ENCODE measurements around the gene LRRC58.
A peak's percentile ranks its signal among the peaks of the same experiment; 100 is the strongest.

Gene LRRC58

DNA sequence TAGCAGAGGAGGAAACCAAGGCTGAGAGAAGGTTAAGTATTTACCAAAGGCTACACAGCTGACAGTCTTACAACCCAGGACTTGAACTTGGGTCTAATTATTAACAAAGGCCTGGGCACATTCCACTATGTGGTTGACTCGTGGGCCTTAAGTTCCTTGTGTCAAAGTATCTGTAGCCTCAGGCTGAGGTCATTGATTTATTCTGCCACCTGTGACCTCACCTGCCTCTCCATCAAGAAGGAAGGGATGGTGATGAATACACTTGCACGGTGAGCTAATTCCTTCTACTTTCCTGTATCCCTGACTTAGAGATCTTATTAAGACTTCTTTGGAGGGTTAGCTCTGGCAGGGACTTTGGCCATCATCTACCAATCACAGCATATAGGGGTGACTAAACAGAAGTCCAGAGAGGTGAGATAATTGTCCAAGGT is 19.9 kb upstream of the LRRC58 start:
- Histone ChIP-seq H3K4me3 (ENCODE audit: low read depth, low read length) (no peak overlapping the region), H3K27me3 (ENCODE audit: control insufficient read depth, insufficient read depth, low read length) (no peaks in the 10 kb centered on the region), H3K79me2 (no peaks in the 10 kb centered on the region), H3K4me2 (ENCODE audit: low read length) (no peak overlapping the region), H3K9me3 (ENCODE audit: control insufficient read depth, low read length) (no peaks in the 10 kb centered on the region), H3K9ac (no peak overlapping the region), H2AFZ (no peak overlapping the region), H3K4me1 (no peaks in the 10 kb centered on the region), H3K27ac (no peak overlapping the region), H3K36me3 (ENCODE audit: control insufficient read depth, insufficient read depth, low read length) (no peaks in the 10 kb centered on the region)
- TF ChIP-seq CTCF (IDR thresholded peaks at IDR 0.05), result no peak

GRCh38 chr3:120368172-120368571 is 19.0 kb upstream of the LRRC58 start:
- no peak overlapping the region for H2AFZ ChIP-seq
- no peak for TF ChIP-seq CTCF (IDR thresholded peaks at IDR 0.05)
- H3K36me3 ChIP-seq (ENCODE audit: control insufficient read depth, insufficient read depth, low read length), result no peaks in the 10 kb centered on the region
- H3K27ac ChIP-seq, result no peak overlapping the region
- H3K9ac ChIP-seq, result no peak overlapping the region
- H3K4me2 ChIP-seq (ENCODE audit: low read length), result no peak overlapping the region
- no peaks in the 10 kb centered on the region for H3K27me3 ChIP-seq (ENCODE audit: control insufficient read depth, insufficient read depth, low read length)
- H3K9me3 ChIP-seq (ENCODE audit: control insufficient read depth, low read length), result no peaks in the 10 kb centered on the region
- H3K4me3 ChIP-seq (ENCODE audit: low read depth, low read length), result no peak overlapping the region
- H3K4me1 ChIP-seq, result no peaks in the 10 kb centered on the region
- no peaks in the 10 kb centered on the region for H3K79me2 ChIP-seq

GRCh38 chr3:120364821-120365220 is 15.7 kb upstream of the LRRC58 start:
- H3K27me3 ChIP-seq (ENCODE audit: control insufficient read depth, insufficient read depth, low read length), result no peaks in the 10 kb centered on the region
- no peak overlapping the region for H3K4me3 ChIP-seq (ENCODE audit: low read depth, low read length)
- H3K9ac ChIP-seq, result no peak overlapping the region
- TF ChIP-seq CTCF (IDR thresholded peaks at IDR 0.05), result no peak
- peak overlapping the region; percentile 31 for H2AFZ ChIP-seq
- no peaks in the 10 kb centered on the region for H3K79me2 ChIP-seq
- H3K27ac ChIP-seq, result no peak overlapping the region
- no peak overlapping the region for H3K4me2 ChIP-seq (ENCODE audit: low read length)
- H3K9me3 ChIP-seq (ENCODE audit: control insufficient read depth, low read length), result no peaks in the 10 kb centered on the region
- no peaks in the 10 kb centered on the region for H3K36me3 ChIP-seq (ENCODE audit: control insufficient read depth, insufficient read depth, low read length)
- no peaks in the 10 kb centered on the region for H3K4me1 ChIP-seq

DNA sequence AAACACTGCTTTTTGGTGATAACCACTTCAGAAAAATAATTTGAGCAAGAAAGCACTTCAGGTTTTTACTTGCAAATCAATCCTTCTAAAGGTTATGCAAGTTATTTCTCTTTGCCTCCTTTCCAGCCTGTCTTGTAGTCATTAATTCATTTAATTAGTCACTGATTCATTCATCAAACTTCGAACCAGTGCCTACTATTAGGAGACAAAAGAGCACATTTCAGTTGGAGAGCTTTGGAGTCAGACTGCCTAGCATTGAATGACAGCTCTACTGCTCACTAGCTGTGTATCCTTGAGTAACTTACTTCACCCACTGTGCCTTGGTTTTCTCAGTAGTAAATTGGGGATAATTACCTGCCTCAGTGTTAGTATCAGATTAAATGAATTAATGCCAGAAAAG is 14.9 kb upstream of the LRRC58 start:
- Histone ChIP-seq H3K4me3 (ENCODE audit: low read depth, low read length) (no peak overlapping the region), H2AFZ (no peak overlapping the region), H3K79me2 (no peaks in the 10 kb centered on the region), H3K4me1 (no peaks in the 10 kb centered on the region), H3K9me3 (ENCODE audit: control insufficient read depth, low read length) (no peaks in the 10 kb centered on the region), H3K9ac (no peak overlapping the region), H3K27ac (no peak overlapping the region), H3K4me2 (ENCODE audit: low read length) (no peak overlapping the region), H3K27me3 (ENCODE audit: control insufficient read depth, insufficient read depth, low read length) (no peaks in the 10 kb centered on the region), H3K36me3 (ENCODE audit: control insufficient read depth, insufficient read depth, low read length) (no peaks in the 10 kb centered on the region)
- TF ChIP-seq CTCF (IDR thresholded peaks at IDR 0.05), result no peak

DNA sequence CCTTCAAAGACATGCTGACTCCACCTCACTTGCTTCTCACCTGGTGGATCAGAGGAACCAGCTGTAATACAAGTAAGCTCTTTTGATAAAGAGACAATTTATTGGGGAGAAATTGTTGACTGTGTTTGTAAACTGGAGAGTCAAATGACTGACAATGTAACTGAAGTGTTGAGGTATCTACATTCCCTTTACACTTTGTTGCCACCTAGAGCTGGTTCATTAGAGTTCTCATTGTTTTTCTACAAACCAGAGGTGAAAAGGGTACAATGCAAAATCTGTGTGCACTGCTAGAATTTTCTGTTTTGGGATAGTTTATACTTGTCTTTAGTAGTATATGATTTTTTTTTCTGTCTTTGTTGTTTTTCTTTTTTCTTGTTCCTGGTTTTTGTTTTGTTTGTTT is 8.7 kb upstream of the LRRC58 start:
- Histone ChIP-seq H3K9me3 (ENCODE audit: control insufficient read depth, low read length) (no peaks in the 10 kb centered on the region), H2AFZ (no peak overlapping the region), H3K4me1 (no peaks in the 10 kb centered on the region), H3K9ac (no peak overlapping the region), H3K4me2 (ENCODE audit: low read length) (no peak overlapping the region), H3K27ac (no peak overlapping the region), H3K79me2 (no peaks in the 10 kb centered on the region), H3K36me3 (ENCODE audit: control insufficient read depth, insufficient read depth, low read length) (no peaks in the 10 kb centered on the region), H3K27me3 (ENCODE audit: control insufficient read depth, insufficient read depth, low read length) (no peaks in the 10 kb centered on the region), H3K4me3 (ENCODE audit: low read depth, low read length) (no peak overlapping the region)
- no peak for TF ChIP-seq CTCF (IDR thresholded peaks at IDR 0.05)
